ENCODE measurements around the gene IL1B. TPM values are rescaled to one million over a fixed set of nuclear protein-coding genes. Genes with fewer than 3 reads are reported as not detected.
A peak's percentile ranks its signal among the peaks of the same experiment; 100 is the strongest.

IL1B gene
- total RNA-seq, 6 donors from 2014 or later: 0.59 to 27.4 (median 9.6) TPM

- Histone ChIP-seq H3K36me3 (no peaks in the 10 kb centered on the region), H3K27me3 (no peaks in the 10 kb centered on the region), H3K4me3 (no peak overlapping the region), H3K4me1 (no peaks in the 10 kb centered on the region), H3K27ac (no peak overlapping the region), H3K9me3 (no peaks in the 10 kb centered on the region)
- no peak for ATAC-seq (ENCODE audit: low FRiP score in 2 of 2)
- TF ChIP-seq EP300 (IDR thresholded peaks at IDR 0.05): no peak
- TF ChIP-seq POLR2A (IDR thresholded peaks at IDR 0.05): no peak
- no peak for TF ChIP-seq POLR2AphosphoS5 (IDR thresholded peaks at IDR 0.05)
- no peak for TF ChIP-seq CTCF (IDR thresholded peaks at IDR 0.05)
- WGBS, 2 donors: 75 to 87% methylated on average over 7 of the region's 7 CpGs
- DNase-seq: no peak
Observed at GRCh38 chr2:112819081-112819480, 17.5 kb downstream of the IL1B start.

- 76 to 82% methylated on average over 3 of the region's 3 CpGs for WGBS, 2 donors
- Histone ChIP-seq H3K4me3 (no peak overlapping the region), H3K4me1 (peaks cover 0 to 4% (median 1%) of the 10 kb centered on the region in 4 donors), H3K27ac (no peak overlapping the region), H3K36me3 (no peaks in the 10 kb centered on the region), H3K9me3 (no peaks in the 10 kb centered on the region), H3K27me3 (no peaks in the 10 kb centered on the region)
- TF ChIP-seq EP300 (IDR thresholded peaks at IDR 0.05): peak in 1 of 4 donors; percentile 17
- TF ChIP-seq POLR2A (IDR thresholded peaks at IDR 0.05): no peak
- no peak for DNase-seq
- ATAC-seq (ENCODE audit: low FRiP score in 2 of 2): no peak
Observed at GRCh38 chr2:112818094-112818902, 18.3 kb downstream of the IL1B start.

- Histone ChIP-seq H3K9me3 (no peaks in the 10 kb centered on the region), H3K4me3 (no peak overlapping the region), H3K4me1 (peaks cover 5 to 15% (median 12%) of the 10 kb centered on the region in 4 donors), H3K36me3 (no peaks in the 10 kb centered on the region), H3K27ac (no peak overlapping the region), H3K27me3 (no peaks in the 10 kb centered on the region)
- DNase-seq: no peak
- WGBS, 2 donors: 69 to 70% methylated on average over 3 to 4 of the region's 4 CpGs
- no peak for ATAC-seq (ENCODE audit: low FRiP score in 2 of 2)
- no peak for TF ChIP-seq POLR2AphosphoS5 (IDR thresholded peaks at IDR 0.05)
- no peak for TF ChIP-seq CTCF (IDR thresholded peaks at IDR 0.05)
- no peak for TF ChIP-seq EP300 (IDR thresholded peaks at IDR 0.05)
- no peak for TF ChIP-seq POLR2A (IDR thresholded peaks at IDR 0.05)
Observed at GRCh38 chr2:112817082-112817689, 19.4 kb downstream of the IL1B start.

- TF ChIP-seq POLR2AphosphoS5 (IDR thresholded peaks at IDR 0.05): no peak
- no peak for TF ChIP-seq EP300 (IDR thresholded peaks at IDR 0.05)
- no peak for TF ChIP-seq POLR2A (IDR thresholded peaks at IDR 0.05)
- no peak for TF ChIP-seq CTCF (IDR thresholded peaks at IDR 0.05)
- 79 to 88% methylated on average over 2 of the region's 2 CpGs for WGBS, 2 donors
- H3K27ac ChIP-seq: no peak overlapping the region
Observed at GRCh38 chr2:112814278-112814677, 22.3 kb downstream of the IL1B start.

GRCh38 chr2:112813280-112813966 is 23.2 kb downstream of the IL1B start:
- H3K36me3 ChIP-seq: no peaks in the 10 kb centered on the region
- WGBS, 2 donors: 84 to 90% methylated on average over 10 of the region's 10 CpGs
- H3K4me1 ChIP-seq: peaks cover 15 to 26% (median 22%) of the 10 kb centered on the region in 4 donors
- ATAC-seq (ENCODE audit: low FRiP score in 2 of 2): peak in 1 of 2 donors; percentile 66
- no peak overlapping the region for H3K27ac ChIP-seq
- no peak for DNase-seq
- no peaks in the 10 kb centered on the region for H3K9me3 ChIP-seq
- H3K27me3 ChIP-seq: no peaks in the 10 kb centered on the region
- no peak overlapping the region for H3K4me3 ChIP-seq
- no peak for TF ChIP-seq POLR2AphosphoS5 (IDR thresholded peaks at IDR 0.05)
- no peak for TF ChIP-seq POLR2A (IDR thresholded peaks at IDR 0.05)
- TF ChIP-seq EP300 (IDR thresholded peaks at IDR 0.05): no peak
- TF ChIP-seq CTCF (IDR thresholded peaks at IDR 0.05): no peak

More at GRCh38 chr2:112814278-112814677, 22.3 kb downstream of the IL1B start:
- no peak for DNase-seq
- Histone ChIP-seq H3K9me3 (no peaks in the 10 kb centered on the region), H3K36me3 (no peaks in the 10 kb centered on the region), H3K27me3 (no peaks in the 10 kb centered on the region), H3K4me3 (no peak overlapping the region), H3K4me1 (peaks cover 15 to 26% (median 22%) of the 10 kb centered on the region in 4 donors)
- no peak for ATAC-seq (ENCODE audit: low FRiP score in 2 of 2)

Measured in upper lobe of left lung (tissue), 6 donors.